GM21737 (cell line): ENCODE results near the gene ZCCHC17.
A peak's percentile ranks its signal among the peaks of the same experiment; 100 is the strongest.

Experiments
- ATAC-seq: cut with Tn5 transposase; IDR thresholded peaks from one replicate; pipeline ENCODE4 v1.9.1; 2021; ENCODE audit warnings: mild to moderate bottlenecking, moderate library complexity; ENCODE audit not compliant: unreplicated experiment

The ZCCHC17 gene

DNA sequence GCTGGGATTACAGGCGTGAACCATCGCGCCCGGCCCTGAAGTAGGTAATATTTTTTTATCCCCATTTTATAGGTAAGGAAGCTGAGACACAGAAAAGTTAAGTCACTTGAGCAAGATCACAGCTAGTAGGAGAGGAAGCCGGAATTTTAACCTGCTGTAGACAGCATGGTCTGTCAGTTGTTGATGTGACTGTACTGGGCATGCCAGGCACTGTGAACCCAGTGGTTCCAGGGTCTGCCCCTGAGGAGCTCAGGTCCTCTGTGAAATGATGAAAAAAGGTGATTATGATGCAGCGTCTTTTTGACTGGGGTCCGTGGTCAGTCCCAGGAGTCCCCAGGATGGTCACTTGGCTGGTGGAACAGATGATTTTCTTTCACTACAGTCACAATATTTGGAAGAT lies 92.8 kb downstream of the ZCCHC17 start:
- no peak for ATAC-seq

DNA sequence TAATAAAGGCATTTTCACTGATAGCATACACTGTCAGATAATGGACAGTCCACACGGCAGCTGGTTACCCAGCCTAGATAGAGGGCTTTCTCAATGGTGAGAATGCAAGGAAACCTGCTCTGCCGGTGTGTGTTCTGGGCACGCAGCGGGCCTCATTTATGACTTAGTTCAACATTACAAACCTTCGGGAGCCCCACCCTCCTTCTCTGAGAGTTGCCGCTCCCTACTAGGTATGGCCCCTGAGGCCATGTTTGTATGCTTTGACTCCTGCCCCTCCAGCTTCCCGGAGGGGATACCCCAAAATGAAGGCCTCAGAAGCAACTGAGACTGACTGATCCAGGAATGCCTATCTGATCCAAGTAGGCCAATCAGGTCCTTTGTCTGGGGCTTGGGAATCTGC lies 93.2 kb downstream of the ZCCHC17 start:
- ATAC-seq: no peak

DNA sequence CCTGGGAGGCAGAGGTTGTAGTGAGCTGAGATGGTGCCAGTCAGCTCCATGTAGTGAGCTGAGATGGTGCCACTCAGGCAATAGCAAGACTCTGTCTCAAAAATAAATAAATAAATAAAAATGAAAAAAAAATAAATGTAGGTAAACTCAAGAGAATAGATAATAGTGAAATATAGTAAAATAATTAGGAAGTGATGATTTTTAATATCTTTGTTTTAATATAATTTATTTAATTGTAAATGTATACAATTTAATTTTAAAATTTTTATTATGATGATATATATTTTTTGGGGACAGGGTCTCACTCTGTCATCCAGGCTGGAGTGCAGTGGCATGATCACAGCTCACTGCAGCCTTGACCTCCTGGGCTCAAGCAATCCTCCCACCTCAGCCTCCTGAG lies 96.6 kb downstream of the ZCCHC17 start:
- ATAC-seq: no peak

DNA sequence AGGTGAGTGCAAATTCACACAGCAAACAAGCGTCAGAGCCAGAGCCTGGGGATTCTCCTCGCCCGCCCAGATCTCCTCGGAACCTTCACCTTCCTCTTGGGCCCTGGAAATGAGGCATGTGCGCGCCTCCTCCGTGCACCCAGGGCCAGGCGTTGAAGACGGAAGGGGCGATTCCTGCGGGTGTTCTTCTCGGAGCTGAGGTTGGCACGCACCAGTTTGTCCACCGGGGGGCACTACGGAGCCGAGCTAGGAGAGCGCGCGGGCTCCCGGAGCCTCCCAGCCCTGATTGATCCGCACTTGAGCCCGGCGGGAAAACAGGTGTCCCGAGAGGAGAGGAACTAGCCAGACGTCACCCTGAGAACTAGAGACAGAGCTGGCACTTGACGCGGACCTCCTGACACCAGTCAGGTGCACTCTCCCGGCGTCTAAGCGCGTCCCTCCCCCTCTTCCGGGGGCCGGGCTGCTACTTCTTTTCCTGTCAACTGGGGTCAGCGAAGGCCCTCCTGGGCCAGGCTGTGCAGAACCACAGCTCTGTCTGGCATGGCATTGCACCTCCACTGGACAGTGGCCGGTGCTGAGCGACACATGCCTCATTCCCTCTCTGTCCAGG lies 97.9 kb downstream of the ZCCHC17 start:
- ATAC-seq: peak; percentile 69

DNA sequence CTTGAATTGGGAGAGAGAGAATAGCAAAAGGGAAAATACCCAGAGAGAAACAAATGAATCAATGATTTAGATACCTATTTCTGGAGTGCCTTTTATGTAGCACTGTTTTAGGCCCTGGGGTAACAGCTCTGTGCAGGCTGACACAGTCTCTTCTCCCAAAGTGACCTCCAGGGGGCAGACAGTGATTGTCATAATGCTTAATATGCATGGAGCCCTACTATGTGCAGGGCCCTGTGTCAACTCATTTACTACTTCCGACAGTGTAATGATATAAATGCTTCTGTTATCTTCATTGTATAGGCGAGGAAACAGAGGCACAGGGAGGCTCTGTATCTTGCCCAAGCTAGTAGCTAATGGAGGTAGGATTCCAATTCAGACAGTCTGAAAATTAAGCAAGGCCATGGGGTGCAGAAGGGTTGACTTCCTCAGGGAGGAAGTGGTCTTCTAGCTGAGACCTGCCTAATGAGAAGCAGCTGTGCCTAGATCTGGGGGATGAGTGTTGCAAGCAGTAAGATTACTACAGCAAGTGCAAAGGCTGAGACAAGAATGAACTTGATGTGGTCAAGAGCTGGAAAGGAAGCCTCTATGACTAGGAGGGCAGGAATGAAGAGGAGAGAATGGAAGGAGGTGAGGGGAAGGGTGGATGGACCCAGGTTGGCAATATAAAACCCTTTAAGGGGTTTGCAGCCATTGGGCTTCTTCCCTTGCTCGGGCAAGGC lies 100.0 kb downstream of the ZCCHC17 start:
- no peak for ATAC-seq

DNA sequence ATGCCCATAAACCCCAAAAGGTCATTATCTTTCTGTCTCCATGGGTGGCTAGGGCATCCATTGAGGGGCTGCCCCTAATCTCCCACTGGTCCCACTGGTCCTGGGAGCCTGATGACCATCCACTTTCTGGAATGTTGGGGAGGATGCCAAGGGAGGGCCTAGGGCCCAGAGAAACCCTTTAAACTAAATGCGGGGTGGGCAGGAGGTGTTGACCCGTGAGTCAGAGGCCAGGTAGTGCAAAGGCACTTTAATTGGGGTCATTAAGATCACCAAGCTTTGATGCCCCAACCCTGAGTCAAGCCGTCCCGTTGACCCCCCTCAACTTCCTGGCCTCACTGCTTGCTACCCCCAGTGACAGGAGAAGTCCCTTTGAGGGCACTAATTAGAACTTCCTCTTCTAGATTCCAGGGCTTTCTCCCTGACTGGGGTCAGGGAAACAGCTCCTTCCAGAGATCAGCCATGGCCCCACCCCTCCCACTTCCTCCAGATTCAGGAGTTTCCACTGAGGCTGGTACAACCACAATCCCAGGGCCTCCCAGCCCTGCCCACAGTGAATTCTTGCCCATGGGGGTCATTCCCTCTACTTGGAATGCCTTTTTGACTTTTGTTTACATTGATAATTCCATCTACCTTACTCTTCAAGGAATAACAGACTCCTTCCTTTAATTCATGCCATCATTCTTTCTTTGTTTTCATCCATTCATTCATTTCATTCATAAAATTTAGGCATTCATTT lies 100.7 kb downstream of the ZCCHC17 start:
- no peak for ATAC-seq

DNA sequence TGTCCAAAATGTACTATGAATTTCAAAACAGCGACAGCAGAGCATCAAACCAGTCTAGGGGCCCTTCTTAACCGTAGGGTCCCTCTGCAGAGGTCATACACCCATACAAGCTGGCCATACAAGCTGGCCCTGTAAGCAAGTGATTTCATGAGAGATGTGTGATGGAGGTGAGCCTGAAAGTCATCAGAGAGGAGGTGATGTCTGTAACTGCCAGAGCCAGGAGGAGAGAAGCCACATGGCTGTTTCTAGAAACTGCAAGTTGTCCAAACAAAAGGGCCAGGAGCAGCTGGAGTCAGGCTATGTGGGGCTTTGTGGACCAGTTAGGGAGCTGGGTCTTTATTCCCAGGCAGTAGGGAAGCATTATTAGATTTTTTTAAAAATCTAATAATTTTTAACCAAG lies 101.4 kb downstream of the ZCCHC17 start:
- ATAC-seq: no peak

DNA sequence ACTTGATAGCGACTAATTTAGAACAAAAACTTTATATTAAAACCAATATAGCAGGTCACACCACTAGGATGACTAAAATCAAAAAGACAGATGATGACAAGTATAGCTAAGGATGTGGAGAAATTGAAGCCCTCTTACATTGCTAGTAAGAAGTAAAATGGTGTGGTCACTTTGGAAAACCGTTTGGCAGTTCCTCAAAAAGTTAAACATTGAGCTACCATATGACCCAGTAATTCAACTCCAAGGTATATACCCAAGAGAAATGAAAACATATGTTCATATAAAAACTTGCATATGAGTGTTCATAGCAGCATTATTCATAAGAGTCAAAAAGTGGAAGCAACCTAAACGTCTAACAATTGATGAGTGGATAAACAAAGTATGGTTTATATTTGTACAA lies 103.1 kb downstream of the ZCCHC17 start:
- ATAC-seq: no peak

DNA sequence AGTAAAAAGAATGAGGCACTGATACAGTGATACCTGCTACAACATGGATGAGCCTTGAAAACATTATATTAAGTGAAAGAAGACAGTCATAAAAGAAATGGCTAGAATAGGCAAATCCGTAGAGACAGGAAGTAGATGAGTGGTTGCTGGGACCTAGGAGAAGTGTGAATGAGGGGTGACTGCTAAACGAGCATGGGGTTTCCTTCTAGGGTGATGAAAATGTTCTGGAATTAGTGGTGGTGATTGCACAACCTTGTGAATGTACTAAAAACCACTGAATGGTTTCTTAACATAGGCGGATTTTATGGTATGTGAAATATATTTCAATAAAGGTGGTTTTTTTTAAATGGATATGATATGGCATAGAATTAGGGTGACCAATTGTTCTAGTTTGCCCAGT lies 103.6 kb downstream of the ZCCHC17 start:
- ATAC-seq: no peak

DNA sequence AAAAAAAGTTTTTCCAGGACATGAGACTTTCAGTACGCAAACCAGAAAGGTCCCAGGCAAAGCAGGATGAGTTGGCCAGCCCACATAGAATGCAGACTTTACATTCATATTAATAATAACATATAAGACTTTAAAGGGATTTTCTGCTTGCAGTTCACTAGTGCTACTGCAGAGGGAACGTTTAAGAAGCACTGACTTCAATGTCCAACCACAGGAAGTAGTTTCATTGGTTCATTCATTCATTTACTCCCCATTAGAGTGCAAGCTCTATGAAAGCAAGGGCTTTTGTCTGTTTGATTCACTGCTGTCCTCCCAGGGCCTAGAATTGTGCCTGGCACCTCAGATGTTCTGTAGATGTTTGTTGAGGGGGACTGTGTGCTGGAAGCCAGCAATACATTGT lies 104.4 kb downstream of the ZCCHC17 start:
- ATAC-seq: no peak

DNA sequence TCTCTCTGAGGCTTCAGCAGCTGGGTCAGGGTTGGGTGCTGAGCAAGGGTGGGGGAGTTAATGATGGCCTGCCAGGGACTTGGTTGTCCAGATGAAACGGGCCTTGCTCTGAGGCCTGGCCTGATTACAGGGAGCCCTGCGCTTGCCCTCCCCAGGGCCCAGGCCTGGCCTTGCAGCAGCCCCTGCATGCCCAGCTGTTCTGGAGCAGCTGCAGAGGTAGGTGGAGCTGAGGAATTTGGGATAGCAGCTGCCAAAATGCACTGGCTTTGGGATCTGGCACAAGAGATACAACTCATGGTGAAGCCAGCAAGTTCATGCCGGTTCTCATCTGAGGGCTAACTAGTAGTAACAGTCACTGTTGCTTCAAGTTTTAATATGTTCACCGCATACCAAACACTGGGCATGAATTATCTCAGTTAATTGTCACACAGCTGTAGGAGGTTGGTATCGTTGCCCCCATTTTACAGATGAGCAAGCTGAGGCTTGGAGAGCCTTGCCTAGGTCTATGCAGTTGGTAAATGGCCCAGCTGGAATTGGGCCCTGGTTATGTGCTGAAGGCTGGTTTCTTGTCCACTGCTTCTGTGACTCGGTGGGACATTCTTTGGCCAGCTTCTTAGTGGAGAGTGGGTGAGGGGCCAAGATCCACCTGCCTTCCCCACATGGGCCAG lies 108.9 kb downstream of the ZCCHC17 start:
- no peak for ATAC-seq

DNA sequence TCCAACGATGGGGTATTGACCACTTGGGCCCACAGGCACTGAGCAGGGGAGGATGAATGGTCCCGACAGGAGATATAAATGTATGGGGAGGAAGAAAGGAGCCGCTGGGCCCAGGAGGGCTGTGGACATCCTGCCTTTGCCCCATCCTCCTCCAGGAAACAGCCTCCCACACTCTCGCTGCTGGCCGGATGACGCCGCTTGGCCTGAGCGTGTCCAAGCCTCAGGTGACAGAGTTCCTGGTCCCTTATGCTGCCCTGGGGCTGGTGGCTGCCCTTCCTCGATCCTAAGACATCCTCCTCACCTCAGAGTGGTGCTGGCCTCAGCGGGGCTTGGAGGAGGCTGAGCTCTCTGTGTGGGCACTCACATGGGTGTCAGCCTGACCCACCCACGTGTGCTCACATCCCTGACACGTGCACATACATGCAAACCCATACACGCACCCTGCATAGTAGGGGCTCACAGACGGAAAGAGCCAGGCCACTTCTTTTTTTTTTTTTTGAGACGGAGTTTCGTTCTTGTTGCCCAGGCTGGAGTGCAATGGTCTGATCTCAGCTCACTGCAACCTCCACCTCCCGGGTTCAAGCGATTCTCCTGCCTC lies 110.3 kb downstream of the ZCCHC17 start:
- no peak for ATAC-seq

DNA sequence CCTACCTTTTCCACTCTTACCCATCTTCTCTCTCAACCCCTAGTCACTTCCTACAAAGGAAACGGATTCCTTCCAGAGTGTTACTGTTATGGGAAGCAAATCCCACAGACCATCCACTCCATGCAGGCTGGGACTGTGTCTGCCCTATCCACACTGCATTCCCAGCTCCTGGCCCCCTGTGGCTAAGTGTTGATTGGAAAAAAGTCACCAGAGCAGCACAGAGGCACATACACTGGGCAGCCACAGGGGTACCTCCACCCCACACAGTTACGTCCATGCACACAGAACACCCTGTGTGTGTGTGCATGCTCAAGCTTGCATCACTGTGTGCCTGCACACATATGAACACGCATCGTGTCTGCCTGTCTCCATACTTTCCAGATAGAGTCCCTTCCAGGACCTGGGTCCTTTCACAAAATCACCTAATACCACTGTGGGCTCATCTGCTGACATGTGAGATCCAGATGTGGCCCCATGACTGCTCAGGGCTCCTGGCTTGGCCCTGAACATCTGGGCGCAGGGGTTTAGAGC lies 112.0 kb downstream of the ZCCHC17 start:
- no peak for ATAC-seq

DNA sequence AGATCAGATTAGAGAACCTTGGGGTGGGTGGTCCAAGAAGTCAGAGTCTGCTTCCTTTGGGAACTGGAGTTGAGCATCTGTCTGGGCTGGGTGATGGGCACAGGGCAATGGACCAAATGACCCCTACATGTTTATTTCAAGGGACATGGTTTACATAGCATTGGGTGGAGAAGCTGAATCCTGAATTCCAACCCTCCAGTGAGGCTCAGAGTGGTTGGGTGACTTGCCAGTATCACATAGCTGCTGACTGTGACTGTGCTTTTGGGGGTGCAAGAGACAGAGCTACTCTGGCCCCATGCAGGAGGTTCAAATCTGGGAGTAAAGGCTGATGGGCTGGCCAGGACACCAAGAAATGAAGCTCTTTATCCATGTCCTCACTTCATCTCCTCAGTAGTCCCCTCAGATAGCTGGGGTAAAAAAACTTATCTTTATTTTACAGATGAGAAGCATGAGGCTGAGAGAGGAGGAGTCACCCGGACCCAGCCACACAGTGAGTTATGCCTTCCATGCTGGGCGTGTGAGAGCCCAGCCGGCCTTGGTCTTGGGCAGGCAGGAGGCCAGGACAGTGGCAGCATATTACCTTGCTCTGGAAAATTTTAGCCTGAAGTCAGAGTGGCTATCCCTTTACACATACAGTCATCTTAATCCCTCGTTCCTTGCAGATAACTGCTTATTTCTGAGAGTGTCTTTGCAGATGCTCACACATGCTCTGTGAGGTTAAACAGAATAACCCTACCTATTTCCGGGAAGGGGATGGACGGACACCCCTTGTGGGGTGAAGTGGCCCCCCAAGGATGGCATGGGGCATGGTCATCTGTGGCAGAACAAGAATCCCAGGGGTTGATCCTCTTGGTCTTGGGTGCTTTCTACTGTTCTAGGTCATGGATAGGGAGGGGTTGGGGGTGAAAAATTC lies 113.4 kb downstream of the ZCCHC17 start:
- no peak for ATAC-seq

DNA sequence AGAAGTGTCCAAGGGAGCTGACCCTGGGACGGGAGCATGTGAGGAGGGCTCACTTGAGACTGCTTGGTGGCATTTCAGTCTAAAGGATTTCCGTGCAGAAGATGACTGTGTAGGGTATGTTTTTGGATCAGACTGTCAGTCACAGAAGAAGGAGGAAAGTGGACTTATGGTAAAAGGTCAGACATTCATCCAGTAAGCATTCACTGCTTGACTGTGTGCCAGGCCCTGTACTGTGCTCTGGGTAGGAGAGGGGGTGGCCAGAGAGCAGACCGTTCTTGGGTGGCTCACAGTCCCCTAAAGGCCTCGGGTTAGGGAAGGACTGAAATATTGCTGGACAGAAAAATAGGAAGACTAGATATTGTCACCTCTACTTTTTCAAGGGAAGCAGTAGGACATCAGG lies 114.0 kb downstream of the ZCCHC17 start:
- ATAC-seq: no peak

DNA sequence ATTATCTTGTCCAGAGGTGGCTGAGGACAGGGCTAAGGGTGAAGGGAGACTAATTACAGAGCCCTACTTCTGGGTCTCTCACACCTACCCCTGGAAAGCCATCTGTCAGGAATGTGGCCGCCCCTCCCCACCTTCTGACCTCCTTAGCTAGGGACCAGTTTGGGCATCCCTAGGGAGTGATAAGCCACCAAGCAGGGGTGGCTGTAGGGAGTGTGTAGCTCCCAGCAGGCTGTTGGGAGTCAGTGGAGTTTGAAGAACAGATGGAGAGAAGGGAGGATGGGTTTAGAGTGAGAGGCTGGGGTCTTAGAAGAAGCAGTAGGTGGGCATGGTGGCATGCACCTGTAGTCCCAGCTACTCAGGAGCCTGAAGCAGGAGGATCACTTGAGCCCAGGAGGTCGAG lies 115.4 kb downstream of the ZCCHC17 start:
- ATAC-seq: no peak

DNA sequence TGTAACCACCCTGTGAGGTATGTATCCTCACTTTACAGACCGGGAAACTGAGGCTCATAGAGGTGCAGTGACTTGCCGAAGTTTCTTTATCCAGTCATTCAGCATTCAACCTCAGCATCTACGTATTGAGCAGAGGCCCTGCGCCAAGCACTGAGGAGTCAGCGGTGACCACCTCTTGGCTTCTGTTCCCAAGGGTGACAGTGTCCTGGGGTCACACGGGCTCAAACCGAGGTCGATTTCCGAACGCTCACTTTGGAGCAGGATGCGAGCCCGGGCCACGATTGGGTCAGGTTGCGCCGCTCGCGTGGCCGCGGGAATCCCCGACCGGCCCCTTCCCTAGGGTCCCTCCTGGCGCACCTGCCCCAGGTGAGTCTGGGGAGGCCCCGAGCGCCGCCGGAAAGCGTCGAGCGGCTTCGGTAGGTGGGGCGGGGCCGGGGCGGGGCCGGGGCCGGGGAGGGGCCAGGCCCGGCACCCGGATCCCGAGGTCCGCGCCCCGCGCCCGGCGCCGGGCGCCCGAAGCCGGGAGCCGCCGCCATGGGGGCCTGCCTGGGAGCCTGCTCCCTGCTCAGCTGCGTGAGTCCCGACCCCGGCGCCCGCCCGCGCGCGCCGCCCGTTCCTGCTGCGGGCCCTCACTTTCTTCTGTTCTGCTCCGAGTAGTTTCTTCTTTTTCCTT lies 116.0 kb downstream of the ZCCHC17 start, which contains the start of gene SERINC2:
SERINC2 (plus strand) TSS at position 482 of the 673 bp plus-strand sequence; CDS start at position 535, 53 bp downstream.
- ATAC-seq: no peak

DNA sequence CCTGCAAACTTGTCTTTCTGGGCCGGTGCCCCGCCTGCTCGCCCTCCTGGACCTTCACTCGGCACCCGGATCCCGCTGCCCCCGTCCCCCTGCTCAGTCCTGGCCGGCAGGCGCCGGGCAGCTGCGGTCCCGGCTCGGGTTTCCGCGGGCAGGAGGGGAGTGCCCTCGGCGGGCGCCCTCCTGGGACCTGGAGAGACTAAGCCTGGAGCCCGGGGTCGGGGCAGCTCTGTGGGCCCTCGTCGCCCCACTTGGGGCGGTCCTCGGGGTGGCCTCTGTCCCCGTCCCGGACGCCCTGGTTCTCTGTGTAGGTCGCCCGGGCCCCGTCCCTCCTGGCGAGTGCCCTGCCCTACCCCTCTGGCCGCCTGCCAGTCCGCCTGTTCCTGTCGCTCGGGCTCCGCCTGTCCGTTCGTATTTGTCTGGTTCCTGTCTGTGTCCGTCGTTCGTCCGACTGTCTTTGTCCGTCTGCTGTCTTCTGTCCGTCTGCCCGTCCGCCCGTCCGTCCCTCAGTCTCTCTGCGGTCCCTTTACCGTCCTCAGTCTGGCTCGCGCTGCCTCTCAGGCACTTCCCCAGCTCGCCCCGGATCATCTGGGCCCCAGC lies 116.7 kb downstream of the ZCCHC17 start:
- ATAC-seq: no peak
